ENCODE results near the gene ACADVL. TPM values are rescaled to one million over a fixed set of nuclear protein-coding genes. Genes with fewer than 3 reads are reported as not detected.

ACADVL gene
- total RNA-seq, 2 donors from 2014 or later = 369 to 471 TPM

DNA sequence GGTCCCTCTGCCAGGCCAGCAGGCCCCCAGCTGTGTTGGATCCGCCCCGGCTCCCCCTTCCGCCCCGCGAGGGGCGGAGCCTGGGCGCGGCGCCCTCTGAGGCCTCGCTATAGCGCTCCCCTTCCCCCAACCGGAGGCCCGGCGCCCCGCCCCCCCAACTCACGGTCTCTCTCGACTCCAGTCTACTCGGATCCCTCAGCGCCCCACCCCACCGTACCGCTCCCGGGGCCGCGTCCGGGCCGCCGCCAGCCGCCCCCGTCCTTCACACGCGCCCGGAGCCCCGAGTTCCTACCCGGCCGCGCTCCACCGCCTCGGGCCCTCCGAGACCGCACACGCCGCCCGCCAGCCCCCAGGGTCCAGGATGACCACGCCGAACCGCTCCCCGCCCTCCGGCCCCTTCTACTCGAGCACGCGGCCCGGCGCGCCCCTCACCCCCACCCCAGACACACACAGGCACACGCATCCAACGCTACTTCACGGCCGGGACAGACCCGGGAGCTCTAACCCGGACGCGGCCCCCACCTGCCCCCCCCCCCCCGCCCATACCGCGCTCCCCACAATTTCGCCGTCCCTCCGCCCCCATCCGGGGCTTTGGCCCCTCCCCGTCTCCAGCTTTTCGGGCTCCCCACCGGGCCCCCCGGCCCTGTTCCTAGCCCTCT, 18.2 kb downstream of the ACADVL start:
- ATAC-seq (ENCODE audit: insufficient number of reproducible peaks, low FRiP score, low read depth) = no peak
- no peaks in the 10 kb centered on the region for H3K9me3 ChIP-seq
- H3K27ac ChIP-seq = peak overlapping the region; percentile 54 to 79
- H3K4me1 ChIP-seq (ENCODE audit: control insufficient read depth in 1 of 2, low read depth in 2 of 2) = peaks cover 30 to 38% of the 10 kb centered on the region in 2 donors
- TF ChIP-seq, protein P1, sequence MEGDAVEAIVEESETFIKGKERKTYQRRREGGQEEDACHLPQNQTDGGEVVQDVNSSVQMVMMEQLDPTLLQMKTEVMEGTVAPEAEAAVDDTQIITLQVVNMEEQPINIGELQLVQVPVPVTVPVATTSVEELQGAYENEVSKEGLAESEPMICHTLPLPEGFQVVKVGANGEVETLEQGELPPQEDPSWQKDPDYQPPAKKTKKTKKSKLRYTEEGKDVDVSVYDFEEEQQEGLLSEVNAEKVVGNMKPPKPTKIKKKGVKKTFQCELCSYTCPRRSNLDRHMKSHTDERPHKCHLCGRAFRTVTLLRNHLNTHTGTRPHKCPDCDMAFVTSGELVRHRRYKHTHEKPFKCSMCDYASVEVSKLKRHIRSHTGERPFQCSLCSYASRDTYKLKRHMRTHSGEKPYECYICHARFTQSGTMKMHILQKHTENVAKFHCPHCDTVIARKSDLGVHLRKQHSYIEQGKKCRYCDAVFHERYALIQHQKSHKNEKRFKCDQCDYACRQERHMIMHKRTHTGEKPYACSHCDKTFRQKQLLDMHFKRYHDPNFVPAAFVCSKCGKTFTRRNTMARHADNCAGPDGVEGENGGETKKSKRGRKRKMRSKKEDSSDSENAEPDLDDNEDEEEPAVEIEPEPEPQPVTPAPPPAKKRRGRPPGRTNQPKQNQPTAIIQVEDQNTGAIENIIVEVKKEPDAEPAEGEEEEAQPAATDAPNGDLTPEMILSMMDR (IDR thresholded peaks at IDR 0.05) = no peak
- peak overlapping the region; percentile 97 for H3K4me3 ChIP-seq
- peaks cover 11% of the 10 kb centered on the region for H3K36me3 ChIP-seq
- no peak for DNase-seq (ENCODE audit: low spot score)
- no peaks in the 10 kb centered on the region for H3K27me3 ChIP-seq (replicated peaks; ENCODE audit: insufficient read depth)

DNA sequence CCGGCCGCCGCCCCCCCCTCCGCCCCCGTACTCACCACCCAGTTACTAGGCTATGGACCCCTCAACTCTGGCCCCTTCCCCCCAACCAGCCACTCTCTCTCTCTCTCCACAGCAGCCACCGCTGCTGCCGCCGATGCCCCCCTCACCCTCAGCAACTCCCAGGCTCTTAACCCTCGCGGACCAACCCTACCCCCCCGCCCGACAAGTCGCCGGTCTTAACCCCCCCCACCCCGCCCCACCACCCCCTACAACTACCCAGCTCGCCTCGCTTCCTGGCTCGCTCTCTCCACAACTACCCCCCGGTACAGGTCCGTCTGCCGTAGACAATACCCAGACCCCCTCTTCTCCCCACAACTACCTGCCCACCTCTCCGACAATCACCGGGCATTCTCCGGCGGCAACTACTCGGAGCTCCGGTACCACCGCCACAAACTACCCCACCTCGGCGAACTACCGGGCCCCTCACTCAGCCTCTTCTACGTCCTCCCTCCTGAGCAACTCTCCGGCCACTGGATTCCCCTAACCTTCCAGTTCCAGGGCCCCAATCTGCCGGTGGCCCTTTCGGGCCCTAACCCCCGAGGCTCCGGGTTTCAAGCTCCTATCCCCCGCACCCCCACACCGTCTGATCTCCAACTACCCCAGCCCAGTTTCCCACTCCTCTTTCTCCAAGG, 18.8 kb downstream of the ACADVL start:
- DNase-seq (ENCODE audit: low spot score) = no peak
- Histone ChIP-seq H3K4me3 (peak overlapping the region; percentile 97), H3K36me3 (peaks cover 11% of the 10 kb centered on the region), H3K4me1 (ENCODE audit: control insufficient read depth in 1 of 2, low read depth in 2 of 2) (peaks cover 29 to 36% of the 10 kb centered on the region in 2 donors), H3K27me3 (replicated peaks; ENCODE audit: insufficient read depth) (no peaks in the 10 kb centered on the region), H3K27ac (peak overlapping the region; percentile 84 to 91), H3K9me3 (no peaks in the 10 kb centered on the region)
- ATAC-seq (ENCODE audit: insufficient number of reproducible peaks, low FRiP score, low read depth) = no peak
- TF ChIP-seq, protein P1 (IDR thresholded peaks at IDR 0.05) = no peak

DNA sequence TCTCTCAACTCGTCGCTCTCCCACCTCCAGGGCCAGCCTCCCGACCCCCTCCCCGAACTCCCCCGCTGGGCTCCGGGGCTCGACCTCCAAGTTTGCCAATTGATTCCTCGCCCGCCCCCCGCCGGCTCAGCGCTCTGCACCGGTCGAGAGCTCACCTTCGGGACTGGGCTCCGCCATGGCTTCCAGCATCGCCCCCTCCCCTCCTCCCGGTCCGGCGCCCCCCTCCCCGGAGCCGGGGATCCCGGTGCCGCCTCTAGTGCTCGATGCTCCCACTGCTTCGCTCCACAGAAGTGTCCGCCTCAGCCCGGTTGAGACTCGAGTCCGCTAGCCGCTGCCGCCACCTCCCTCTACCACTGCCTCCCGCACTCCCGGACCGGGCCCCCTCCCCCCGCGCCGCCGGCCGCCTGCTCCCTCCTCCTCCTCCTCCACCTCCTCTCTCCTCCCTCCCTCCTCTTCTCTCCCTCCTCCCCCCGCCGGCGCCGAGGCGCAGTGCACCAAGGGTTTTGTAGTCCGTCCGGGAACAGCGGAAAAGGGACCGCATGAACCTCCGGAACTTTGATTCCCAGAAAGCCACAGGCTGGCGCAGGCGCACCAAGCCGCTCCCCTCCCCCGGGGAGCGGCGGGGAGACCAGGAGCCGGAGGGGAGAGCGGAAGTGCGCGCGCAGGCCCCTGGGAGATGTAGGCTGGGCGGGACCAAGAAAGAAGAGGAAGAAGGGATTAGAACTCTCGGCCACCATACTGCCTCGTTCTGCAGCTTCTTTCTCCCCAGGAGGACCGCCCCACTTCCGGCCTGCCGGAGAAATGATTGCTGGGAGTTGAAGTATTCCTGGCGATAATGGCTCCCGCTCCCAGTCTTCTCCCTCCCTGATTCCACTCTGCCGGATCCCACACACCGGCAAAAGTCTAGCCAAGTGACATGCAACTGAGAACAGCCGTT, 19.6 kb downstream of the ACADVL start, which contains the start of gene PHF23:
Gene PHF23 (minus strand): TSS at position 367 of the 937 bp plus-strand sequence. CDS start 178 bp downstream, at position 189.
- Histone ChIP-seq H3K27ac (peak within 1 kb of the TSS; percentile 84 to 91), H3K9me3 (no peaks in the 10 kb centered on the region), H3K4me3 (peak within 1 kb of the TSS; percentile 97), H3K27me3 (replicated peaks; ENCODE audit: insufficient read depth) (no peaks in the 10 kb centered on the region), H3K36me3 (peaks cover 18% of the 10 kb centered on the region), H3K4me1 (ENCODE audit: control insufficient read depth in 1 of 2, low read depth in 2 of 2) (peaks cover 27 to 37% of the 10 kb centered on the region in 2 donors)
- TF ChIP-seq, protein P1 (IDR thresholded peaks at IDR 0.05) = no peak
- peak; percentile 96 for DNase-seq (ENCODE audit: low spot score)
- ATAC-seq (ENCODE audit: insufficient number of reproducible peaks, low FRiP score, low read depth) = peak; percentile 58

DNA sequence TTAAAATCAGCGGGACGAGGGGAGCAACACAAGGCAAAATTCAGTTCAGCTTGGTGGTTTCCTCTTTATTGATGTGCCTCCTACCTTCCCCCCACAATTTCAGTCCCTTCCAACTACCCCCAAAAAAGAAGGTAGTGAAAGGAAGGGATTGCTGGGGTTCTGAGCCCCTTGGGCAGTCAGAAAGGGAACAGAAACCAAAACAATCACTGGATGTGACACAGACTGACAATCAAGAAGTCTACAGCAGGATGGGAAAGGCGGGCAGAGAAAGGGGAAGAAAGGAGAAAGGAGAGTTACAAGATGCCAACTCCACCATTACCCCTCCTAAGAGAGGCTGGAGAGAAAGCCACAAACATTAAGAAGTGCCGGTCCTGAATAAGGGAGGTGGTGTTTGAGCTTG, 20.6 kb downstream of the ACADVL start:
- H3K4me1 ChIP-seq (ENCODE audit: control insufficient read depth in 1 of 2, low read depth in 2 of 2) = peaks cover 23 to 33% of the 10 kb centered on the region in 2 donors
- ATAC-seq (ENCODE audit: insufficient number of reproducible peaks, low FRiP score, low read depth) (no peak), DNase-seq (ENCODE audit: low spot score) (no peak)
- H3K4me3 ChIP-seq = peak overlapping the region; percentile 92
- TF ChIP-seq, protein P1 (IDR thresholded peaks at IDR 0.05) = no peak
- peaks cover 21% of the 10 kb centered on the region for H3K36me3 ChIP-seq
- H3K9me3 ChIP-seq = no peaks in the 10 kb centered on the region
- peak overlapping the region; percentile 13 to 33 for H3K27ac ChIP-seq
- no peaks in the 10 kb centered on the region for H3K27me3 ChIP-seq (replicated peaks; ENCODE audit: insufficient read depth)
